Measurements from ENCODE around the gene ITPRID2.

Gene ITPRID2

DNA sequence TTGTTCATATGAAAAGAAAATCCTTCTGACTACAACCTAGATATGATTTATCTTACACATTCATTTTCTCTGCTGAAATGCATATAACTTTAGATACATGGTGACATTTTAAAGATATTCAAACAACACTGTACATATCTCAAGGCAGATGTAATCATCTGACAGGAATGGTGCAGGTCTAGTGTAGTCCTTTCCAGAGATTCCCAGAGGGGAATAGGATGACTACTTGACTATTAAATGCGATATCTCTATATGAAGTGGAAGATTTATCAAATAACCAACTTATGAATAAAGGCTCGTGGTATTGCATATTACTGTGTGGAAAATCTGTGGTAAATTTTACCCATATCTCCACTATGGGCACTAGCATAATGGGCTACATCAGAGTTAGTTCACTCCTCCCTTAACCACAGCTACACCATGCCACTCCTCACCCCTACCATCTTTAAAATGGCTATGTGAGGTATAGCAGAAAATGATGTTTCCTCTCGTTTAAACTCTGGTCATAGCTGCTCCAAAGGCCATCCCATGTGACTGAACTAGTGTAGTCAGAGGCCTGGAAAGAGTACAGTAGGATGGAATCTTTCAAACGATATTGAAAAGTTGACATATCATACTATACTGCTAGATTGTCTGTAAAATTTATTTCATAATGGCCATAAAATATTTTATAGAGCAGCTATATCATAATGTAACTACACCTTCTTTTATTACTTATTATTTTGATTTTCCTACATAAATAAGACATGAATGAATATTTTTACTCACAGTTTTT lies 9.1 kb upstream of the ITPRID2 start:
- DNase-seq: no peak

DNA sequence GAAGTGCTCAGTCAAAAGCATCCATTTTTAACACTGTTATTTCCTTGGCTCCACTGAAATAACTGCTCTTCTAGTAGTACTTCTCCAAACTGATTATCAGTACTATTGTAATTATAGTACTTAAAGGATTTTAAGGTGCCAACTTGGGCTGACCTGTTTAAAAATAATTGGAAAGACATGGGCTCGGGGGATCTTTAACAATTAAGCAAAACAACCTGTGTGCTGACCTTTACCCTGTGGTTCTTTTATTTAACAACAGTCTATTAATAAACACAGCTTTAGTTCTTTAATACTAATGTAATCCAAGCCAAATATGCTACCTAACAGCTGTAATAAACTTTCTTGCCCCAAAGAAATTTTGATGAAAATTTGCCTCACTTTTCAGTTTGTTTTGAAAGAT lies 6.9 kb upstream of the ITPRID2 start:
- DNase-seq: no peak

DNA sequence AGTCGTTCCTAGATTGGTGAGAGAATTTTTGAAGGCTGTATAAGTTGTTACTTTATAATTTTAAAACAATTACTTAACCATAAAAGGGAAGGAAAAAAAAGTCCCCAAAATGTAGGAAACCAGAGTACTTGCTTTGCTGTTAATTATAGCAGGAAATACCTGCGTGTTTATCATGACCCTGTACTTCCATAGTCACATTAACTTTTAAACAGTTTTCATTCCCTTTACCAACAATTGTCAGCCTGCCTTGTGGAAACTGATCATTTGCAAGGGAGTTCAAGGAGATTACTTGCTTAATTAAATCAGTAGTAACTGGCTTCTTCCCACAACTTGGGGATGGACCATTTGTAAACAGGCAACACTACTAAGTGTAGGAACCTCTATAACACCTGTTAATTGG lies 6.4 kb upstream of the ITPRID2 start:
- no peak for DNase-seq

DNA sequence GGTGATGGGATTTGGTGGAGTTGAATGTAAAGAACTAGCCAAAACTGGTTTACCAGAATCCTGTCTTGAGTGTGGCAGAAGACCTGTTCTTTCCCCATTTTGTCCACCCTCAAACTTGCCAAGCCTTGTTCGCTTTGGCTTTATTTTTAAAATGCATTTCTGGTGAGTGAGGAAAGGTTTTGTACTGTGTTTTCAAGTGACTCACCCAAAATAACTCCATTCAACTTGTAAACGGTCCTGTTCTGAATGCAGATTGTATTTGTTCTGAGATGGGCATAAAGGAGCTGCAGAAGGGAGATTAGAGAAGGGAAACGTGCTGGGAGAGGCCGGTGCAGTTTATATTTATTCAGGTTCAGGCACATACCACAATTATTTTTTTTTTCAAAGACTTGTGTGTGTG lies 5.3 kb upstream of the ITPRID2 start:
- no peak for DNase-seq

DNA sequence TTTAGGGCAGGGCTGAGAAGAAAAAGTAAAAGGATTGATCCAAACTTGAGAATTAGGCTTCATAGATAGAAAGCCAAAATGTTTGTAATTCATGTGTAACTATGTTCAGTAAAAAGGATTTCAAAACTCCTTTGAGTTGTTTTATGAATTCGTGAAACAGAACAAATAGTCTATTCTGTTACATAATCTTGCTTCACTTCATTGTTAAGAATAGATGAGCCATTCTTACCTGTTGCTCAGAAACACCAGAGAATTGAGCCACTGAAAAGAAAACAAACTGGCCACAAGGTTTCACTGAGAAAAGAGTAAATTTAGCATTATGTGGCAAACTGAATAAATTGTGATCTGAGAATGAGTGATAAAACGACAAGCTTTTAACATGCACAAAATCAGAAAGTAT lies 4.5 kb upstream of the ITPRID2 start:
- no peak for DNase-seq

DNA sequence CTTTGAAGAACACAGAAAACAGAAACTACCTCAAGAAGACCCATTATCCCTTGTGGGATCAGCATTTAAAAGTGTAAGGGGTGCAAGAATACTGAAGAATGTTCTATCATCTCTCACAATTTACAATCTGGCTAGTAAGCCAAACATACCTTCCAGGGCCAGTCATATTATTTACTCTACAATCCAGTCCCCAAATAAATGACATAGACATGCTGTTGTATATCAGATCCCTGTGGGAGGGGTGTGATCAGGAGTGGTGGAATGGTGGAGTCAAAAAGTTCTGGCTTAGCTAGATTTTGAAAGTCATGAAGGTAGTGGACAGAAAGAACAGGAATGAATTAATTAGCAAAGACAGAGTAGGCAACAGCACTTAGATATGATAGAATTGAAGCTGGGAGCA lies 1.8 kb upstream of the ITPRID2 start:
- DNase-seq: no peak

DNA sequence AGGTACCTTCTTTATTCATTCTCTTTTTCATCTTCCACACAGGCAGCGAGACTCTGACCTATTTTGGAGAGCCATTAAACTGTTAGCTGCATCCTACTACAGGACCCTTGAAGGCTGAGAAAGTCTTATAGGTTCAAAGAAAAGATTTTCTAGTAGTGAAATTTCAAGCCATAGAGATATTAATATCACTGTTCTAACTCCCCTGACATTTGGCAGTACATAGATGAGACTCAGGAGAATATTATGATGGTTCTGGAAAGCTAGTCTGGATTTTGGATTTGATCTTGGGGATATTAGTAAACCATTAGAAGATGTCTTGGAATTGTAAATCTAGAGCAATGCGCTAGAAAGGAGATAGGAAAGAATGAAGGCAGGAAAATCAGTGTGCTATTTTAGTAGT lies 1.3 kb upstream of the ITPRID2 start:
- no peak for DNase-seq

DNA sequence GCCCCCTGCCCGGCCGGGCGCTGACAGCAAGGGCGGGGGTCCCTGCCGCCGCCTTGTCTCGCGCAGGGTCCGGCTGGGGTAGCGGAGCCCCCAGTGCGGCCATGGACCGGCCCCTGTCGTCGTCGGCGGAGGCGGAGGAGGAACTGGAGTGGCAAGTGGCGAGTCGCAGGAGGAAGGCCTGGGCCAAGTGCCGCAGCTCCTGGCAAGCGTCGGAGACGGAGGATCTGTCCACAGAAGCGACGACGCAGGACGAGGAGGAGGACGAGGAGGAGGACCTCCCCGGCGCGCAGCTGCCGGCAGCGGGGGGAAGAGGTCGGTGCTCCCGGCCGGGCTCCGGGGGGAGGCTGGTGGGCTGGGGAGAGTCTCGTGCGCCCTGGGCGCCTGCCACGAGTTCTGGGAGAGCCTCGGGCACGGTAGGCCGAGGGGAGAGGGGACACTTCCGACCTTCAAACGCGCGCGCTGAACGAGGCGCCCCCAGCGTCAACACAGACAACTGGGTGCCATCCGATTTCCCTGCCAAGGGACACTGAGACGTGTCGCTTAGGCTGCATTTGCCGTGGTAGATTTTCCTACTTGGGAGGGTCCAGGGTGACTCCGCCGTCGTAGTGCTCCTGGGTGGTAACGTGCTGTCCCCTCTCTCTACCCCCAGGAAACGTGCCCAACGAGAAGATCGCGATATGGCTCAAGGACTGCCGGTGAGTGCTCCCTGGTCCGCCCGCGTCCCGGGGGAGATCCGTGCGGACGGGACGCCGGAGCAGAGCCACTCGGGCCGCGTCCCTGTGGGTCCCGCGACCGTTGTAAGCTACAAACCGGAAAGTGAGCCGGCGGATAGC lies 652 bp downstream of the ITPRID2 start:
- DNase-seq: peak; percentile 43

DNA sequence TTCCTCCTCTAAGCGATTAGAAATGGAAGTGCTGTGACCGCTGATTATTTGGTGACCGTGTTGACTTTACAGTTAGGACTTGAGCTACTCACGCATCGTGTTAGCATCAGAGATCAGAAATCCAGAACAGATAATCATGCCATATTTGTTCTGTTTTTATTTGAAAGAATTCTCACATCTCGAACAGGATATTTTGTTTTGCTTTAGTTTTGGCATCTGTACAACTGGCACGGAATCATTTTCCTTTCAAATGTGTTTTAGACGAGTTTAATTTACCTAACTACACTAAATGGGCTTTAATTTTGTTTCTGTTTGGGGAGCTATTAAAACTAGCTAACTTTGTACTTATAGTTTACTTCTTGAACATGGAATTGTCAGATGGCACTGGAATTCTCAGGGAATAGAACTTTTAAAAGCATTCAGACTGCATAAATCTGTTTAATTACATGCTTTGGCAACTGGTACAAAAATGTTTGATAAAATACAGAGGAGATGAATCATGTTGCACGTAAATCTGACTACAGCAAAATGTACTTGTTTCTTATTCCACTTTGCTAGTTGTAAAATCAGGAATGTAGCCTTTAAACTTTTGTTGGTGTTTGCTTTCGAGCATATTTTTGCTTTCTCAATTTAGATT lies 1.4 kb downstream of the ITPRID2 start:
- no peak for DNase-seq

DNA sequence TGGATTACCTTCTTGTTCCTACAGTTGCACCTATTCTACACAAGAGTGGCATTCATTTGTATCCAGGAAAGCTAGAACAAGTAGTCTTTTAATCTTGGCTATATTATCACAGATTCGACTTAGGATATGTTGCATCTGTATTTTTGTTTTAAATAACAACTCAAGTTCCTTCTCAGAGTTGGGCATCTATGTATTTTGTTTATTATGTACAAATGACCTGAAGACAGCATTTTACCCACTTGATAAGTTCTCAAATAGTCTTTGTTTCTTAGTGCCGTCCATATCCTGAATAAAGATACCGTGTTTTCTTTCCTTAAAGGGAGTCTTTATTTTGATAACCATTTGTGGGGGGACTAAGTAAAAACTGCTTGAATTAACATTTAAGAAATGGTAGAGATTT lies 2.9 kb downstream of the ITPRID2 start:
- DNase-seq: no peak

DNA sequence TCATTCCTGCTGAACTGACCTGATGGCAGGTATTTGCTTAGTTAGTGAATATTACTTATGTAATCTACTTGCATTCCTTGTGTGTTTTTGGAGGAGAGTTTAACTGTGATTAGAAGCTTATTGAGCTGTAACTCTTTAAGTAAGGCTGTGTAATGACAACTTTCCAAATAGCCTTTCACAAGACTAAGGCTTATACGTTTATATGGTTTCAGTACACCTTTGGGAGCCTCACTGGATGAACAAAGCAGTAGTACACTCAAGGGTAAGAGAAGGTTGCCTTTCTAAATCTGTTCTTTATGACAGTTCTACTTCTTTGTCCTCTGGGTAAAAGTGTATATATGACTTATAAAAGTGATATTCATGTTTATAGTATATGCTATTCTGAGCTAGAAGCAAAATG lies 4.3 kb downstream of the ITPRID2 start:
- DNase-seq: no peak

DNA sequence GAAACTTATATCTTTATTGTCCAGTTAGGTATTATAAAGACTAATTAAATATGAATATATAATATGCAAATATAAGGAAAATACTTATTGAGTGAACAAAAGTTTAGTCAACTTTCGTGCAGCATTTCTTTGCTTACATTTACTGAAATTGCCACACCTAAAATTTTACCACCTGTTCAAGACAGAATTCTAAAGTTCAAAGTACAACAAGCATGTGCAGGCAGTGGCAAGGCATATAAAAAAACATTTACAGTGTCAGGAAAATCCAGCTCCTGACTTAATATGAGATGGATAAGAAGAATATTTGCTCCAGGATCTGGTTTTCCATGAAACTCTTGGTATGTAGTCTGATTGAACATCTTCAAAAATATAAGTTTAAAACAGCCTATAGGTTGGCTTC lies 4.8 kb downstream of the ITPRID2 start:
- no peak for DNase-seq

DNA sequence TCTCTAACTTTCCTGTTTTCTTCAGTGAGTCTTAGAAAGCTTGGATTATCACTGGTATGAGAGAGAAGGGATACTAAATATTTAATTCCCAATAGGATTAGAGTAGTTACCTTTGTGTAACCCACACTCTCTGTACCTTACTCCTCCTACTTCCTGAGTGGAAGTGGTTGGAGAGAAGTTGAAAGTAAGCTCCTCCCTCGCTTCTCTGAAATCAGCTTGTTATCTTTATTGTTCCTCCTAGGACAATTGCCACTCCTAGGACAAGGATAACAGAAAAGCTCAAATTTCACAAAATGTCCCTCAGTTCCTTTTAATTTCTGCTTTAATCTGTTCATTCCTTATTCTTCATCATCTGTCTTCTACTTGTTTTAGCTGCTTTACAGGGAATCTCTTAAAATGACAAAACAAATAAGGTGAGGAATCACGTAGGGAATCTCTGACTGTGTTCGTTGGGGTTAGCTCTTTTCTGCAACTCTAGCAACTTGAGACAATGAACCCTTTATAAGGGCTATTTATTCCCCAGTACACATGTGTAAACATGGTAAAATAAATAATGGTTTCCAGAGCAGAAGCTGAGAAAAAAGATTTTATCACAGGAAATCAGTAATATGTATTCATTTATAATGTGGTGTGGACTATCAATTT lies 8.6 kb downstream of the ITPRID2 start:
- no peak for DNase-seq

DNA sequence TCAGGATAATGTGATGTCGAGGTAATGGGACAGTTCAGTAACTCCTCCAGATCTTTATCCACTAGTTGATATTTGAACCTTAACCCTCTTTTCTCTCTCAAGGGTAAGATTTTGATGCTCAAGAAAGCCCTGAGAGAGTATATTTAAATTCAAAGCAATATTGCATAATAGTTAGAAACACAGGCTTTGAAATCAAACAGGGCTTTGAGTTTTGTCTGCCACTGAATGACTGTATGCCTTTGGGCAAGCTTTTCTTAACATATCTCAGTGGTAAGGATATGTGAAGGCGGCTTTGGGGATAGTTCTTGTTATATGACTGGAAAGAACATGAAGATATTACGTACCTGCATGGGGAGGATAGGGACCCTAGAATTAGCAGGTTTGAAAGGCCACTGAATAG lies 11.1 kb downstream of the ITPRID2 start:
- DNase-seq: no peak

DNA sequence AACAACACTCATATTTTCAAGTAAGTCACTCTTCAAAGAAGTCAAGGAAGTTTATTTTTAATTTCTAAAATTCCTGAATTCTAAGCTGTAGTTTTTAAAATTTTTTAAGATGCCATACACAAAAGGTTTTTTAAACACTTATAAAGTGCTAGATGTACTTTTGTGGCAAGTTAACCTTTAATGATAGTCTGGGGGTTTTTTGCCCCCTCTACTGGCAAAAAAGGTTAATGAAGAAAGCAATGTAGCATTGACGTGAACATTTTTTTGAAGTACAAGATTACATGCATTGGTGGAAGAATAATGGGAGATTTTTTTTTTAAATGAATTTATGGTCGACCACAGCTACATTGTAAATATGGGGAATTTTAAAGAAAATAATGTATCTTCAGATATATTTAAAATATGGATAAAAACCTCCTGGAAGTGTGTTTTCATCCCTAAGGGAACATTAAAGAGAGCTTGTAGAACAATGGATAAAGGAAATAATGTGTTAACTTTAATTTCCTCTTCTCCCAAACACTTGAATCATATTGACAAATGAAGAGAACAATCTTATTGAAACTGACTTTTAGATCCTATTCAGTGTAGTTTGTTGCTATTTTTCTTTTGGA lies 12.6 kb downstream of the ITPRID2 start:
- DNase-seq: no peak

DNA sequence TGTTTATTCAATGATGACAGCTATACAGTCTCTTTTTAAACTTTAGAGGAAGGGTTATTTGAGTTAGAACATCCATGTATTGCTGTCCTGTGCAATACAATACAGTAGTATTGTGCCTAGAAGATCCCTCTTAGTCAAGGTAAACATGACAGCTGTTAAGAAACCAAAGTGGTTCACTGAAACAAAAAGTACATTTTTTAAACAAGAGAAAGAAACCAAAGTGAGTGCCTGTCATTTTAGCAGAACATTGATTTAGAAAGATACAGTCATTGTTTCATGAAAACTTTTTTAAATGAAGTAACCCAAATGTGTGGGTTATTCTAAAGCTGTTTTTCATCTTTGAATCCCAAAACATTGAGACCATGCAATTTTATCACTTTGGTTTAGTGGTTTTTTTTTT lies 15.5 kb downstream of the ITPRID2 start:
- DNase-seq: no peak

DNA sequence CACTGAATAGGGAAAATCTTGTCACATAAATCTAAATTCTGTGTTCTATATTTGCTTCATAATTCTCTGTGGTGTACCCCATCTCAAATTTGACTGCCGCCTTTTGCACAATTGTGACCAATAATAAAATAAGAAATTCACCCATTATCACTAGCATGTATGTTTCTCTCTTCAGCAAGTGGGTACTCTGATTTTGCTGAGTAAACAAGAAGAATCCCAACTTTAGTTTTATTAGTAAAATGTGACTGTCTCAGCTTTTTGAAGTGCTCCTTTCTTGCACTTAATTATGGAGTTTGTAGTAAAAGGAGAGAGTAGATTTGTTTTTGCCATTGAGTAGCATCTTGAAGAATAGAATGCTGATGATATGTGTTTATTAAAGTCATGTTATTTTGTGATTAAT lies 16.1 kb downstream of the ITPRID2 start:
- DNase-seq: no peak

DNA sequence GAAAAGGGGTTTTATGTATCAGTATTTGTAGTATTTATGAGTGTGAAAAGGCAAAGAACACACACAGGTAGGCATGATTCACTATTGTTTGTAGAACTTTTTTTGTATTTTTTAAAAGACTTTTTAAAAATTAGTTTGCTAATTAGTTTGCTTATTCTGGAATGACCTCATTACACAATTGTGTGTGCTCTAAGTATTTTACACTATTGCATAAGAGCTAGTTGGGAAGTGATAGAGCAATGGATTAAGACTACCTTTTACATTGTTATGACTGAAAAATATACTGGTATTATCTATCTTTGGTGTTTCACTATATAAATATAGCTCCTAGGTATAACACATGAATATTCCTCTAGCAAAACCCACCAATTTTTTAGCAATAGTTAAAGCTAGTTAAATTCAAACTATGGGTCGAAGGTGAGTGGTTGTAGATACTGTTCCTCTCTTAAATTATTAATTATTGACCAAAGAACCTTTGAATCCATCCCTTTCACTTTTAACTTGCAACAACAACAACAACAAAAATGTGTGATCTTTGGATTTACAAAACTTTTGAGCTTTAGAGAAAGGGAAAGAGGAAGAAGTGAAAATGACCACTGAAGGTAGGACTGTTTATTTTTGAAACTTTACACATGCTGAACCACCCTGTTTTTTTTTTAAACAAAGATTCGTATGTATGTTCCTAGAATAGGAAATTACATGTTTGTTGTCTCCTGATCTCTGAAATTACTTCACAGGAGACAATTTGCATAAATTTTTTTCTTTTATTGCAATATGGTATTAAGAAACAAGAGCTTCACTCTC lies 18.7 kb downstream of the ITPRID2 start:
- DNase-seq: no peak

DNA sequence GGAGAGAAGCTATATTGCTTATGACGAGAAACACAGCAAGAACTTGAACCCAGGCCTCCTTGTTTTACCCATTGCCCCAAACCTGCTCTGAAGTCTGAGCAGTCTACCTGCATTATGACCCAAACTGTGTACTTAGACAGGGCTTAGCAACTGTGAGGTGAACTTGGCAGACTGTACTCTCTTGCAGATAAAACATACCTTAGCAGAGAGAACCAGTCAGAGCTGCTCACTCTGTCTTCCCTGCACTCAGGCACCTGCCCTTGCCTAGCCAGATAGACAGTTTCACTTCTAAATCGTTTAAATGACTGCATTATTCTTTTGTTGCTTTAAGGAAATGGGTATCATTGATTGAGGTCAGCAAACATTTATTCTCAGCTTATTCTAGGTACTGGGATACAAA lies 20.3 kb downstream of the ITPRID2 start:
- DNase-seq: no peak

DNA sequence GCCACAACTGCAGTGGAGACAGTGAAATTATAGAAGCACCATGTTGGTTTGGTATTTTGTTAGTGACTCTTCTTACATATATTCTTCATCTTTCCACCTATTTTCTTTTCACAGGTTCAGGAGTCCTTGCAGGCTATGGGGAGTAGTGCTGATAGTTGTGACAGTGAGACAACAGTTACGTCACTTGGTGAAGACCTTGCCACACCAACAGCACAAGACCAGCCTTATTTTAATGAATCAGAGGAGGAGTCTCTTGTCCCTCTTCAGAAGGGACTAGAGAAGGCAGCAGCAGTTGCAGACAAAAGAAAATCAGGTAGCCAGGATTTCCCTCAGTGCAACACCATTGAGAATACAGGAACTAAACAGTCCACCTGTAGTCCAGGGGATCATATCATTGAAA lies 23.6 kb downstream of the ITPRID2 start:
- DNase-seq: no peak

DNA sequence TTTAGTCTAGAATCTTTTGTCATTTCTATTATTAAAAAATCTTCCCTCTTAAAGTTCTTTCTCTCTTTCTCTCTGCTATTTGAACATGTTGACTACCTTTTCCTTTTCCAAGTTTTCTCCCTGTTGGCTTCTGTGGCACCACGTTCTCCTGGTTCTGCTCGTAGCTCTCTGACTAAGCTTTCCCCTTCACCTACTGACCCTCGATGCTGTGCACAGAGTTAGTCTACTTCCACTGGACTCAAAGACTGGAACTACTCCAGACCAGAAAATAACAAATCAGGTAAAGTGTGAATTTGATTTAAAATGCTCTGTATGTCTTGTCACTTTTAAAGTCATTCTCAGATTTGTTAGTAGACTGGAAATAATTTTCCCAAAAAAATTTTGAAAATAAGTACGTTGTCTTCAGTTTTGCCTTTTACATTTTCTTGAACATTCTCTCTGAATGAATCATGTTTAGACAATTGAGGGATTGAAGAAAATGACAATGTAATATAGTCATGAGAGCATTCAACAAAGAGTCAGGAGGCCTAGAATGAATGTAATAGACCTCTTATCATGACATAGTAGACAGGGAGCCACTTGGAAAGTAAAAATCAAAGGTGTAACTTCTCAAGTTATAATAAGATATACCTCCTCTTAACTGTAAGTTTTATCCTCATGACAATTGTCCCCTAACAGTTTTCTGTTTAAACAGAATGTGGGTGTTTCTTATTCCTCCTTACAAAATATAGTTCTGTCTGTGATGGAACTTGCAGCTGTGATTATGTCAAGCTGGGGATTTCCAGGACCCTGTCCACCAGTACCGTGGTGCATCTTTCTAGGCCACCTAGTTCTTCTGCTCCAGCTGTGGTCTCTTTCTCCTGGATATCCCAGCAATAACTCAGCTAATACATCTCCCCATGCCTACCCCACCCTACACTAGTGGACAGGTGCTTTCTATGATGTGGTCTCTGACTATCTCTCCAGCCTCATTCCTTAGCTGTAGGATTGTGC lies 25.5 kb downstream of the ITPRID2 start:
- no peak for DNase-seq

All from GF-D8 (cell line).